ENCODE measurements around the gene SHOX. TPM values are rescaled to one million over a fixed set of nuclear protein-coding genes. Genes with fewer than 3 reads are reported as not detected.
"Not testable (repeated sequence)": the region's sequence is repeated elsewhere in the genome, so short reads cannot be mapped to it uniquely, and the experiment has no call there.

SHOX gene
- total and polyA plus RNA-seq, 10 of the 15 experiments (the other 5 are each of a cell fraction or from before 2014, with no cell fraction given), result 0.42 TPM; not detected in 9

DNA sequence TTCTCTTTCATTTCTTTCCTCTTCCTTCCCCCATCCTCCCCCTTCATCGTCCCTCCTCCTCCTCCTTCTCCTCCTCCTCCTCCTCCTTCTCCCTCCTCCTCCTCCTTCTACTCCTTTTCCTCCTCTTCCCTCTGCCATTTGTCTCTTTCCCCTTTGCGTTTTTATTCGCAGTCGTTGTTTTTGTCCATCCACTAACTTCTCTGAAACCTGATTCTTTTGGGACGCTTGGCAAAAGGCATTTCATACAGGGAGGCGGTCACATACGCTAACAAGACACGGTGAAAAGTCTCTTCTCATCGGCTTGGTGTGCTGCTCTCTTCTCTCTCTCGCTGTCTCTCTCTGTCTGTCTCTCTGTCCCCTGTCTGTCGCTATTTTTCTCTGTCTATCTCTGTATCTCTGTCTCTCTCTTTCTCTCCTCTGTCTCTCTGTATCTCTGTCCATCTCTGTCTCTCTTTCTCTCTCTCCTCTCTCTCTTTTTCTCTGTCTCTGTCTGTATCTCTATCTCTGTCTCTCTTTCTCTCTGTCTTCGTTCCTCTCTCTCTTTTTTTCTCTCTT is 5.4 kb upstream of the SHOX start:
- peaks cover under 1% of the 10 kb centered on the region; the same call in 1 of the 3 replicates for H3K9me3 ChIP-seq (replicated peaks; ENCODE audit: control insufficient read depth, insufficient read depth, low read length)
- 42% methylated on average over 12 of the region's 12 CpGs for WGBS (ENCODE audit: insufficient coverage, insufficient replicate concordance, low lambda C conversion rate, missing lambda C conversion rate)
- in situ Hi-C loops (cut with MboI) (no loop called here), intact Hi-C loops (cut with micrococcal nuclease; ENCODE audit: unreplicated experiment) (no loop called here)
- BruUV-seq (replicated peaks), result no TSS peak
- H3K79me2 ChIP-seq (ENCODE audit: control insufficient read depth, insufficient read depth, low read length), result no peaks in the 10 kb centered on the region
- ChIA-PET RAD21 (ENCODE audit: unreplicated experiment) (no interaction called here), POLR2A (no interaction called here), SMC1A (ENCODE audit: uncharacterized antibody, unreplicated experiment) (no interaction called here), CTCF (no interaction called here)
- ATAC-seq, result no peak
- no peaks in the 10 kb centered on the region for H3K27me3 ChIP-seq (replicated peaks in 1 of 2; ENCODE audit: control insufficient read depth in 2 of 2, insufficient read depth in 2 of 2, low read length in 1 of 2)
- H3K9ac ChIP-seq (ENCODE audit: control insufficient read depth, insufficient read depth, low read length), result no peak overlapping the region
- no peak for FAIRE-seq
- H3K4me2 ChIP-seq (ENCODE audit: control insufficient read depth, insufficient read depth), result no peak overlapping the region
- no peak for DNase-seq (ENCODE audit: low read depth, low spot score)
- TF ChIP-seq, protein P1, sequence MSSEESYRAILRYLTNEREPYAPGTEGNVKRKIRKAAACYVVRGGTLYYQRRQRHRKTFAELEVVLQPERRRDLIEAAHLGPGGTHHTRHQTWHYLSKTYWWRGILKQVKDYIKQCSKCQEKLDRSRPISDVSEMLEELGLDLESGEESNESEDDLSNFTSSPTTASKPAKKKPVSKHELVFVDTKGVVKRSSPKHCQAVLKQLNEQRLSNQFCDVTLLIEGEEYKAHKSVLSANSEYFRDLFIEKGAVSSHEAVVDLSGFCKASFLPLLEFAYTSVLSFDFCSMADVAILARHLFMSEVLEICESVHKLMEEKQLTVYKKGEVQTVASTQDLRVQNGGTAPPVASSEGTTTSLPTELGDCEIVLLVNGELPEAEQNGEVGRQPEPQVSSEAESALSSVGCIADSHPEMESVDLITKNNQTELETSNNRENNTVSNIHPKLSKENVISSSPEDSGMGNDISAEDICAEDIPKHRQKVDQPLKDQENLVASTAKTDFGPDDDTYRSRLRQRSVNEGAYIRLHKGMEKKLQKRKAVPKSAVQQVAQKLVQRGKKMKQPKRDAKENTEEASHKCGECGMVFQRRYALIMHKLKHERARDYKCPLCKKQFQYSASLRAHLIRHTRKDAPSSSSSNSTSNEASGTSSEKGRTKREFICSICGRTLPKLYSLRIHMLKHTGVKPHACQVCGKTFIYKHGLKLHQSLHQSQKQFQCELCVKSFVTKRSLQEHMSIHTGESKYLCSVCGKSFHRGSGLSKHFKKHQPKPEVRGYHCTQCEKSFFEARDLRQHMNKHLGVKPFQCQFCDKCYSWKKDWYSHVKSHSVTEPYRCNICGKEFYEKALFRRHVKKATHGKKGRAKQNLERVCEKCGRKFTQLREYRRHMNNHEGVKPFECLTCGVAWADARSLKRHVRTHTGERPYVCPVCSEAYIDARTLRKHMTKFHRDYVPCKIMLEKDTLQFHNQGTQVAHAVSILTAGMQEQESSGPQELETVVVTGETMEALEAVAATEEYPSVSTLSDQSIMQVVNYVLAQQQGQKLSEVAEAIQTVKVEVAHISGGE (CRISPR knock-in tag; IDR thresholded peaks at IDR 0.05), result no peak
- no peak for TF ChIP-seq HDAC6 (IDR thresholded peaks at IDR 0.05; ENCODE audit: unreplicated experiment)
- TF ChIP-seq IKZF2 (IDR thresholded peaks at IDR 0.05), result no peak
- no peak for TF ChIP-seq SMARCA5 (IDR thresholded peaks at IDR 0.05)
- TF ChIP-seq ZZZ3 (IDR thresholded peaks at IDR 0.05; ENCODE audit: control insufficient read depth, insufficient read length, low read depth), result no peak
- no peak for TF ChIP-seq ATF7 (IDR thresholded peaks at IDR 0.05; ENCODE audit: low read depth)
- no peak for TF ChIP-seq HDAC2 (IDR thresholded peaks at IDR 0.05)
- TF ChIP-seq, protein P2, sequence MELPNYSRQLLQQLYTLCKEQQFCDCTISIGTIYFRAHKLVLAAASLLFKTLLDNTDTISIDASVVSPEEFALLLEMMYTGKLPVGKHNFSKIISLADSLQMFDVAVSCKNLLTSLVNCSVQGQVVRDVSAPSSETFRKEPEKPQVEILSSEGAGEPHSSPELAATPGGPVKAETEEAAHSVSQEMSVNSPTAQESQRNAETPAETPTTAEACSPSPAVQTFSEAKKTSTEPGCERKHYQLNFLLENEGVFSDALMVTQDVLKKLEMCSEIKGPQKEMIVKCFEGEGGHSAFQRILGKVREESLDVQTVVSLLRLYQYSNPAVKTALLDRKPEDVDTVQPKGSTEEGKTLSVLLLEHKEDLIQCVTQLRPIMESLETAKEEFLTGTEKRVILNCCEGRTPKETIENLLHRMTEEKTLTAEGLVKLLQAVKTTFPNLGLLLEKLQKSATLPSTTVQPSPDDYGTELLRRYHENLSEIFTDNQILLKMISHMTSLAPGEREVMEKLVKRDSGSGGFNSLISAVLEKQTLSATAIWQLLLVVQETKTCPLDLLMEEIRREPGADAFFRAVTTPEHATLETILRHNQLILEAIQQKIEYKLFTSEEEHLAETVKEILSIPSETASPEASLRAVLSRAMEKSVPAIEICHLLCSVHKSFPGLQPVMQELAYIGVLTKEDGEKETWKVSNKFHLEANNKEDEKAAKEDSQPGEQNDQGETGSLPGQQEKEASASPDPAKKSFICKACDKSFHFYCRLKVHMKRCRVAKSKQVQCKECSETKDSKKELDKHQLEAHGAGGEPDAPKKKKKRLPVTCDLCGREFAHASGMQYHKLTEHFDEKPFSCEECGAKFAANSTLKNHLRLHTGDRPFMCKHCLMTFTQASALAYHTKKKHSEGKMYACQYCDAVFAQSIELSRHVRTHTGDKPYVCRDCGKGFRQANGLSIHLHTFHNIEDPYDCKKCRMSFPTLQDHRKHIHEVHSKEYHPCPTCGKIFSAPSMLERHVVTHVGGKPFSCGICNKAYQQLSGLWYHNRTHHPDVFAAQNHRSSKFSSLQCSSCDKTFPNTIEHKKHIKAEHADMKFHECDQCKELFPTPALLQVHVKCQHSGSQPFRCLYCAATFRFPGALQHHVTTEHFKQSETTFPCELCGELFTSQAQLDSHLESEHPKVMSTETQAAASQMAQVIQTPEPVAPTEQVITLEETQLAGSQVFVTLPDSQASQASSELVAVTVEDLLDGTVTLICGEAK (IDR thresholded peaks at IDR 0.05; ENCODE audit: borderline replicate concordance), result no peak
- no peak for TF ChIP-seq SIX5 (IDR thresholded peaks at IDR 0.05; ENCODE audit: low read depth, low read length, severe bottlenecking)
- no peak for TF ChIP-seq MYB (IDR thresholded peaks at IDR 0.05; ENCODE audit: borderline replicate concordance, low read depth, low read length)
- no peaks in the 10 kb centered on the region for H4K20me1 ChIP-seq (ENCODE audit: control insufficient read depth, insufficient read depth)
- H2AFZ ChIP-seq (ENCODE audit: control insufficient read depth, low read depth, low read length), result no peak overlapping the region
- no peaks in the 10 kb centered on the region for H3K36me3 ChIP-seq (ENCODE audit: control insufficient read depth in 2 of 2, insufficient read depth in 2 of 2, low read length in 1 of 2)
- no peak overlapping the region for H3K27ac ChIP-seq (ENCODE audit: control insufficient read depth, insufficient read depth)
- H3K4me3 ChIP-seq, result no peak overlapping the region
- no peaks in the 10 kb centered on the region for H3K4me1 ChIP-seq (ENCODE audit: control insufficient read depth, insufficient read depth, low read length)

DNA sequence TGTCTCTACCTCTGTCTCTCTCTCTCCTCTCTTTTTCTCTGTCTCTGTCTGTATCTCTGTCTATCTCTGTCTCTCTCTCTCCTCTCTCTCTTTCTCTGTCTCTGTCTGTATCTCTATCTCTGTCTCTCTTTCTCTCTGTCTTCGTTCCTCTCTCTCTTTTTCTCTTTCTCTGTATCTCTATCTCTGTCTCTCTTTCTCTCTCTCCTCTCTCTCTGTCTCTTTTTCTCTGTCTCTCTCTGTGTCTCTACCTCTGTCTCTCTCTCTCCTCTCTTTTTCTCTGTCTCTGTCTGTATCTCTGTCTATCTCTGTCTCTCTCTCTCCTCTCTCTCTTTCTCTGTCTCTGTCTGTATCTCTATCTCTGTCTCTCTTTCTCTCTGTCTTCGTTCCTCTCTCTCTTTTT is 4.5 kb upstream of the SHOX start:
- POLR2A ChIA-PET; H3K4me2 ChIP-seq (ENCODE audit: control insufficient read depth, insufficient read depth); H3K4me3 ChIP-seq; H2AFZ ChIP-seq (ENCODE audit: control insufficient read depth, low read depth, low read length); CTCF ChIA-PET; H3K27ac ChIP-seq (ENCODE audit: control insufficient read depth, insufficient read depth); DNase-seq (ENCODE audit: low read depth, low spot score); SMC1A ChIA-PET (ENCODE audit: uncharacterized antibody, unreplicated experiment); H3K4me1 ChIP-seq (ENCODE audit: control insufficient read depth, insufficient read depth, low read length); FAIRE-seq; H3K9me3 ChIP-seq (replicated peaks; ENCODE audit: control insufficient read depth, insufficient read depth, low read length); H3K79me2 ChIP-seq (ENCODE audit: control insufficient read depth, insufficient read depth, low read length); H3K9ac ChIP-seq (ENCODE audit: control insufficient read depth, insufficient read depth, low read length); RAD21 ChIA-PET (ENCODE audit: unreplicated experiment); intact Hi-C loops (cut with micrococcal nuclease; ENCODE audit: unreplicated experiment); BruUV-seq (replicated peaks); H3K36me3 ChIP-seq (ENCODE audit: control insufficient read depth in 2 of 2, insufficient read depth in 2 of 2, low read length in 1 of 2); H3K27me3 ChIP-seq (replicated peaks in 1 of 2; ENCODE audit: control insufficient read depth in 2 of 2, insufficient read depth in 2 of 2, low read length in 1 of 2); in situ Hi-C loops (cut with MboI); H4K20me1 ChIP-seq (ENCODE audit: control insufficient read depth, insufficient read depth); ATAC-seq: not testable (repeated sequence)
- 10% methylated on average over 2 of the region's 2 CpGs for WGBS (ENCODE audit: insufficient coverage, insufficient replicate concordance, low lambda C conversion rate, missing lambda C conversion rate)

Data from GM12878 (cell line).